Endodermal cell (in vitro differentiated cells): ENCODE results near the gene ARFGEF3. TPM values are rescaled to one million over a fixed set of nuclear protein-coding genes. Genes with fewer than 3 reads are reported as not detected.
"Not testable (repeated sequence)": the region's sequence is repeated elsewhere in the genome, so short reads cannot be mapped to it uniquely, and the experiment has no call there.

Experiments used
- DNase-seq: peaks from one replicate; pipeline ENCODE4 v3.0.0-alpha.2; 2017
- H3K27ac ChIP-seq: 2 replicates; pipeline ENCODE4 v1.5.1; 2013; ENCODE audit warnings: mild to moderate bottlenecking, low read depth, low read length, moderate library complexity
- H3K27me3 ChIP-seq: 2 replicates; pipeline ENCODE4 v1.6.1; 2013; ENCODE audit warnings: mild to moderate bottlenecking, low read length, moderate library complexity; ENCODE audit not compliant: insufficient read depth, control insufficient read depth, poor library complexity, severe bottlenecking
- H3K36me3 ChIP-seq: 2 replicates; pipeline ENCODE4 v1.7.0; 2013; ENCODE audit warnings: mild to moderate bottlenecking, low read length, moderate library complexity; ENCODE audit not compliant: control insufficient read depth, insufficient read depth
- H3K4me1 ChIP-seq: one replicate; pipeline ENCODE4 v1.7.0; 2013; ENCODE audit warnings: low read length; ENCODE audit not compliant: control insufficient read depth, insufficient read depth
- H3K4me3 ChIP-seq: 2 replicates; pipeline ENCODE4 v1.5.1; 2013; ENCODE audit warnings: mild to moderate bottlenecking, low read length, moderate library complexity
- H3K9ac ChIP-seq: 2 replicates; pipeline ENCODE4 v1.6.1; 2013; ENCODE audit warnings: mild to moderate bottlenecking, low read length, moderate library complexity; ENCODE audit not compliant: poor library complexity, severe bottlenecking; ENCODE audit errors: extremely low read depth
- H3K9me3 ChIP-seq: 2 replicates; pipeline ENCODE4 v1.6.1; 2013; ENCODE audit warnings: mild to moderate bottlenecking, low read length, moderate library complexity; ENCODE audit not compliant: control insufficient read depth
- H3K27ac Mint-ChIP-seq: 2 replicates; pipeline ENCODE4 v1.8.0; 2020; ENCODE audit warnings: mixed read lengths
- H3K27me3 Mint-ChIP-seq: 2 replicates; pipeline ENCODE4 v1.8.0; 2021; ENCODE audit warnings: mild to moderate bottlenecking, mixed read lengths; ENCODE audit not compliant: insufficient read depth
- H3K36me3 Mint-ChIP-seq: 2 replicates; pipeline ENCODE4 v1.8.0; 2020; ENCODE audit warnings: low read depth, mixed read lengths
- H3K4me1 Mint-ChIP-seq: 2 replicates; pipeline ENCODE4 v1.8.0; 2020; ENCODE audit warnings: mixed read lengths
- H3K4me3 Mint-ChIP-seq: 2 replicates; pipeline ENCODE4 v1.8.0; 2020; ENCODE audit warnings: mild to moderate bottlenecking, moderate library complexity, mixed read lengths
- H3K9me3 Mint-ChIP-seq: 2 replicates; pipeline ENCODE4 v1.8.0; 2020; ENCODE audit warnings: mild to moderate bottlenecking, mixed read lengths
- CTCF ChIP-seq: fragments of 200-600 bp; sonication (generic); conservative IDR thresholded peaks from 2 replicates; pipeline ENCODE4 v1.5.0; 2021; ENCODE audit warnings: antibody characterized with exemption, mild to moderate bottlenecking
- WGBS, 2 experiments: methylation state at CpG; one replicate each; pipeline versions ENCODE4 v1.1.5 to v1.1.7; 2013; ENCODE audit warnings: missing lambda C conversion rate in 2 of 2, mixed read lengths in 1 of 2; ENCODE audit not compliant: insufficient coverage in 1 of 2, insufficient read length in 1 of 2; 5-methylcytosine and 5-hydroxymethylcytosine counted together
- total RNA-seq, 2 donors: library from RNA; stranded (reverse); fragmentation: NEBNext Ultra II Directional in 1 of 2; extraction: Animal tissue kit (Norgen Biotek cat#: 25700) in 1 of 2; gene quantifications; 2 replicates in 1 of 2; 3 replicates in 1 of 2; pipeline ENCODE4 v1.2.1, GENCODE V29; 2021

Gene ARFGEF3
- total RNA-seq, 2 donors from 2014 or later = 10.9 to 14.3 TPM

- no peaks in the 10 kb centered on the region for H3K9me3 ChIP-seq
- TF ChIP-seq CTCF = no peak
- peaks cover 4% of the 10 kb centered on the region for H3K9me3 Mint-ChIP-seq
- no peak overlapping the region for H3K27ac ChIP-seq
- 95% methylated on average over 1 of the region's 1 CpG; no CpG with 5 or more reads in 1 of the 2 experiments for WGBS, 2 experiments
- H3K4me3 ChIP-seq = no peak overlapping the region
- H3K27me3 Mint-ChIP-seq = no peaks in the 10 kb centered on the region
- H3K4me1 ChIP-seq = no peaks in the 10 kb centered on the region
- peaks cover 4% of the 10 kb centered on the region for H3K4me1 Mint-ChIP-seq
- no peaks in the 10 kb centered on the region for H3K36me3 ChIP-seq
- no peaks in the 10 kb centered on the region for H3K27me3 ChIP-seq
- DNase-seq = no peak
- H3K4me3 Mint-ChIP-seq = no peak overlapping the region
- H3K9ac ChIP-seq = no peak overlapping the region
- peaks cover 2% of the 10 kb centered on the region for H3K36me3 Mint-ChIP-seq
- H3K27ac Mint-ChIP-seq = no peak overlapping the region
Observed at GRCh38 chr6:138357928-138358327, 196.2 kb downstream of the ARFGEF3 start.

GRCh38 chr6:138368684-138369083, 206.9 kb downstream of the ARFGEF3 start:
- H3K27ac Mint-ChIP-seq, H3K4me3 ChIP-seq, DNase-seq, H3K36me3 Mint-ChIP-seq, H3K27me3 ChIP-seq, H3K9ac ChIP-seq, H3K27ac ChIP-seq, H3K9me3 ChIP-seq, H3K36me3 ChIP-seq, H3K4me3 Mint-ChIP-seq, H3K27me3 Mint-ChIP-seq: not testable (repeated sequence)
- H3K4me1 ChIP-seq = peaks cover 11% of the 10 kb centered on the region
- peaks cover 35% of the 10 kb centered on the region for H3K4me1 Mint-ChIP-seq
- peaks cover 18% of the 10 kb centered on the region for H3K9me3 Mint-ChIP-seq
- 84 to 96% methylated on average over 6 to 8 of the region's 8 CpGs for WGBS, 2 experiments

GRCh38 chr6:138370631-138371451, 209.1 kb downstream of the ARFGEF3 start:
- Histone ChIP-seq H3K36me3 (no peaks in the 10 kb centered on the region), H3K27me3 (no peaks in the 10 kb centered on the region), H3K27ac (no peak overlapping the region), H3K9me3 (no peaks in the 10 kb centered on the region), H3K4me1 (peaks cover 11% of the 10 kb centered on the region), H3K9ac (no peak overlapping the region), H3K4me3 (no peak overlapping the region)
- no peak for DNase-seq
- WGBS, 2 experiments = 90 to 98% methylated on average over 7 to 9 of the region's 9 CpGs
- Mint-ChIP-seq H3K27ac (no peak overlapping the region), H3K9me3 (peaks cover 16% of the 10 kb centered on the region), H3K36me3 (peaks cover 2% of the 10 kb centered on the region), H3K27me3 (no peaks in the 10 kb centered on the region), H3K4me1 (peaks cover 38% of the 10 kb centered on the region), H3K4me3 (no peak overlapping the region)
- no peak for TF ChIP-seq CTCF
